Stimulated activated CD4-positive, alpha-beta T cell treated with anti-CD3 and anti-CD28 coated beads, Interleukin-12 subunit alpha, Interleukin-12 subunit beta, amount 100 ng/mL, for 48 hours (primary cell): ENCODE results near the gene CARD9.

Experiments used
- DNase-seq, 3 donors: peaks; one replicate each; pipeline ENCODE4 v3.0.0-alpha.2; 2020; ENCODE audit warnings: low read depth in 2 of 3, low spot score in 1 of 3

CARD9 gene

GRCh38 chr9:136381966-136382513 is 8.6 kb upstream of the CARD9 start:
- DNase-seq: no peak

- no peak for DNase-seq
These were observed 7.8 kb upstream of the CARD9 start for GRCh38 chr9:136381311-136381710.

- DNase-seq: no peak
These were observed 6.9 kb upstream of the CARD9 start for GRCh38 chr9:136380381-136380780.

- DNase-seq: no peak
These were observed 6.4 kb upstream of the CARD9 start for GRCh38 chr9:136379891-136380290.

- no peak for DNase-seq
These were observed 5.9 kb upstream of the CARD9 start for GRCh38 chr9:136379401-136379800.

GRCh38 chr9:136379003-136379287 is 5.5 kb upstream of the CARD9 start:
- DNase-seq: no peak

GRCh38 chr9:136378170-136379002 is 4.9 kb upstream of the CARD9 start:
- no peak for DNase-seq

DNA sequence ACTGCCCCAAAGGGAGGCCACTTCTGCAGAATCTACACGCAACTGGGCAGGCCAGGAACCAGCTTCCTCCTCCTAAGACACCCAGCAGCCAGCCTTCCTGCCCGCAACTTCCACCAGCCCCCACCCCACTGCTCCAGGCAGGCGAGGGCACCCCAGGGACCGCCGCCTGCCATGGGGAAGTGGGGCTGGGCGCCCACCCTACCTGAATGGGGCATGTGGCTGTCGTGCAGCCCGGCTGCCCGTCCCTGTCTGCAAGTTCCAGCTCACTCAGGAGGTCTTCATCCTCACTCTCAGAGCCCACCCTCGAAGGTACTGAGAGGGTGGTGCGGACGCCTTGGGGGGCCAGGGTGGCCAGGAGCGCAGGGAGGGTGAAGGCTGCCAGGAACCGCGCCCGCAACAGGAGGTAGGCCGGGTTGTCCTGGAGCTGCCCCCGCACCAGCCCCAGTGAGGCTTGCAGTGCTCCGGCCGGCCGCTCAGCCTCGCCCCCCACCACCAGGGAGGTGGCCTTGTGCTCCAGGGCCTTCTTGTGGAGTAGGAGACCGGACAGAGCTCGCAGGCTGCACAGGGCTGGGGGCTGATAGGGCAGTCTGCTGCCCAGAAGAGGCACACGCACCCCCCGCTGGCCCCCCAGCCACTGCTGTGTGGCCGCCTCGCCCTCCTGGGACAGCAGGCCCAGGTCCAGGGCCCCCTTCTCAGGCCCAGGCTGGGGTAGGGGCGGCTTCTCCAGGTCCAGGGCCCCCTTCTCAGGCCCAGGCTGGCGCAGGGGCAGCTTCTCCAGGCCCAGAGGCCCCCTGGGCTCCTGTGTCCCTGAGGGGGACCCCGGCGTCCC is 4.1 kb upstream of the CARD9 start:
- DNase-seq: no peak

- DNase-seq: no peak
These were observed 3.0 kb upstream of the CARD9 start for GRCh38 chr9:136376457-136376856.

- no peak for DNase-seq
These were observed 1.6 kb upstream of the CARD9 start for GRCh38 chr9:136375096-136375495.

DNA sequence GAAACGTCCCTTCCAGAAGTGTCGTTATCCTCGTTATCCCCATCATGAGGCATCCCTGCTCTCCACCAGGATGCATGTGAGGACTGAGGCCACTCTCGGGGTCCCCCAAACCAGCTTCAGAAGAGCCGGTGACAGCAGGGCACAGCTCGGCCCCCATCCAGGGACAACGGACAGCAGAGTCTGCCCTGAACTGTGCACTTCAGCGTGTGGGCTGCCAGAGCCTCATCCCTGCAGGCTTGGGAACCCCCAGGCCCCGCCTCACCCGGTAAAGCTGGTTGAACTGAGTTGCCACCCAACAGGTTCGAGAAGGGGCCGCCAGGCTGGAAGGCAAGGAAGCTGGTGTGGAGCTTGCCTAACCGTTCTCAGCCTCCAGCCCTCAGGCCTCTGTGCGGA is 710 bp upstream of the CARD9 start:
- DNase-seq: no peak

DNA sequence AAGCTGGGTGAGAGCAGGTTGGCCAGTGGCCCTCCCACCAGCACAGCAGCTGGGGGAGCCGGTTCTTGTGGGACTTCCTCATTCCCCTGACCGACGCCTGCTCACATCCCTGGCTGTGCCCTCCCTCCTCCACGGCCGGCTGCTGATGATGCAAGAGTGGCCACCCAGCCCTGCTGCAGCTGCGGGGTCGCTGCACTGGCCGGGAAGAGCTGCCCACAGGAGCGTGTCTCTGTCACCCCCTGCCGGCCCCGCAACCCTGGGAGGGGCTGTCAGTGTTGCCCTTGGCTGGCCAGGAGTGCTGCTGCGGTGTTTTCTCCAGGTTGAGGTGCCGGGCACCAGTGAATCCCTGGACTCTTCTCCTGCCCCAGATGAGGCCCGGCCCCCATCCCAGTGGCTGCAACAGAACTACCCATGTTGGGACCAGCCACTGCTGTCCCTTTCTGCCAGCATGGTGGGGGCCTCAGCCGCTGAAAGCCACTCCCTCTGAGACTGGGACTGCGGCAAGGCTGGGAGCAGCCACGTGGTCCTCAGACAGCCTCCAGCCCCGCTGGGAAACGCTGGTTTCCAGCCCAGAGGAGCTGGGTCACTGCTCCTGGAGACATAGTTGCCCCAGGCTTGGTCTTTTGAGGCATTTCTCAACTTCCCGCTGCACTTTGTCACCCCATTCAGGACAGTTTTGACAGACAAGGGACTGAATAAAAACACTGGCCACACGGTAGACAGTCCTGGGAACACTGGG is 739 bp downstream of the CARD9 start:
- DNase-seq: no peak

GRCh38 chr9:136372006-136372405 is 1.5 kb downstream of the CARD9 start:
- DNase-seq: no peak

DNA sequence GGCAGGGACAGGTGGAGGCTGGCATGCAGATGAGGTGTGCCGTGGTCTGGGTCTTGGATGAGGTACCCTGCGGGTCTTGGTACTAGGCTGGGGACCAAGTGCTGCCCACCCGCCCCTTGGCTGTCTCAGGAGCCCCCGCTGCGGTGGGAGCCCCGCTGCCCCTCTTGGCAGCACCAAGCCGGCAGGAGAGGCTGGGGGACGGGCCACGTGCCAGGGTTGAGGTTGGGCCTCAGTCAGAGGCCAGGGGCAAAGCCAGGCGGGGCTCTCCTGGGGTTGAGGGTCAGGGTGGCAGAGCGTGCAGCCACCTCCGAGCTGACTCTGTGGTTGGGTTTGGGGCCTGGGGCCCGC is 2.0 kb downstream of the CARD9 start:
- no peak for DNase-seq

DNA sequence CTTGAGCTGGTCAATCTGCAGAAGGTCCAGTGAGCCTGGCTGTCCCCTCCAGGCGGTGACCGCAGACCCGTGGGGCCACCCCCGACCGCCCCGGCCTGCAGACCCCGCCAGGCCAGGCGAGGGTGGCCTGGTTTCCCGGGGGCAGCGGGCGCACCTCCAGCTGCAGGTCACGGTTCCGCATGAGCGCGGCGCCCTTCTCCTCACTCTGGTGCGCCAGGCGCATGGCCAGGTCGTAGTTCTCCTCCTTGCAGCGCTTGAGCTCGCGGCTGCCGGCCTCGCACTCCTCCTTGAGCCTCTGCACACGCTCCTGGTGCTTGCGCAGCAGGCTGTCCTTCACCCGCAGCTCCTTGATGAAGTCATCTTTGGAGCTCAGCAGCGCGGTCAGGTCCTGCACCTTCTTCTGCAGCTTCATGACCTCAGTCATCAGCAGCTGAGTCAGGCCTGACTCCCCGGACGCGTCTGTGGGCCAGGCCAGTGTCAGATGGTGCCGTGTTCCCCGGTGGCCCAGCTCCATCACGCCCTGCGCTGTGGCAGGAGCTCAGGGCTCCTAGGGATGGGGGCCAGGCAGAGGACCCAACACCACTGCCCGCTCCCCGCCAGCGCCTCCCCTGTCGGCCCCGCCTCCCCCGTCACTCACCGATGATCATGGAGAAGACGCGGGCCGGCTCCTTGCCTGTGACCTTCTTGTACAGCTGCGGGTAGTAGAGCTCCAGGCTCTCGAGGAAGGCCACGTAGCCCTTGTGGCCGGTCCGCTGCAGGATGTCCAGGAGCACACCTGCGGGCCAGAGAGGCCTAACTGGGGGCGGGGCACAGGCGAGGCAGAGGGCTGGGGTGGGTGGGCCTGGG is 2.6 kb downstream of the CARD9 start:
- no peak for DNase-seq

DNA sequence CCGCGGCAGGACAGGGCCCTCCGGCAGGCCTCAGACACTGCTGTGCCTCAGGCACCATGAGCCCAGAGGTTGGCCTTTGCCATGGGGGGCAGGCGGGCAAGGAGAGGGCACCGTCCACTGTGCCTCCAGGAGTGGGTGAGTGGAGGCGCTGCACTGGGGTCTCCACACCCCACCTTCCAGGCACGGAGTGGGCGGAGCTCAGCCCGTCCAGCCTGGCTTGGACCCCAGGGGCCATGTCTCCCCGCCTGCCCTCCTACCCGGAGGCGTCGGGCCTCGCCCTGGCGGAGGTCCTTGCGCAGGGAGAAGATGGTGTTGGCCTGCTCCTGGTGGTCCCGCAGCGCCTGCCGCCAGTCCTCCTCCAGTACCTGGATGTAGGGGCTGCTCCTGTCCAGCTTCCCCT is 3.4 kb downstream of the CARD9 start:
- no peak for DNase-seq

- no peak for DNase-seq
These were observed 5.3 kb downstream of the CARD9 start for GRCh38 chr9:136368190-136368589.

- DNase-seq: no peak
These were observed 5.9 kb downstream of the CARD9 start for GRCh38 chr9:136367296-136368145.

DNA sequence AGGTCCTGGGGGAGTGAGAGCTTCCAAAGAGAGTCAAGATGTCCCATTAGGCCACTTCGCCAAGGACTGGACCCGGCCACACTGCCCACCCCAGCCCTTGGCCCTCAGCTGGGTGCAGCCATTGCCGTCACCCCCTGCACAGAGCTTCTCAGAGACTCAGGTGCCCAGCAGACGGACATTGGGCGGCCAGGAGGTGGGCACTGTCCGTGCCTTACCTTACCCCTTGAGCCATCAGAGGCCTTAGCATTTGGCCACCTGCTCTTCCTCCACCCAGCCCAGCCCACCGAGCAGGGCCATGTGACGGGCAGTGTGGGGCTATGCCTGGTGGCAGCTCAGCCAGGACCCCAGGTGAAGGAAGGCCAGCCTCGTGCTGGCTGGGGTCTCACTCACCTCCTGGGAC is 6.6 kb downstream of the CARD9 start:
- DNase-seq: no peak

GRCh38 chr9:136365775-136366222 is 7.7 kb downstream of the CARD9 start:
- no peak for DNase-seq
